MG63 (cell line): ENCODE measurements around the gene ETV4. TPM values are rescaled to one million over a fixed set of nuclear protein-coding genes. Genes with fewer than 3 reads are reported as not detected.

Source experiments
- DNase-seq: peaks from one replicate; pipeline ENCODE4 v3.0.0-alpha.2; 2020
- H3K27me3 ChIP-seq: fragments of 250-450 bp; sonication (Bioruptor Pico); 2 replicates; pipeline ENCODE4 v1.5.1; 2020; ENCODE audit warnings: mild to moderate bottlenecking, moderate library complexity
- H3K36me3 ChIP-seq: fragments of 250-450 bp; sonication (Bioruptor Pico); 2 replicates; pipeline ENCODE4 v1.5.1; 2020; ENCODE audit warnings: mild to moderate bottlenecking, moderate library complexity
- H3K4me3 ChIP-seq: fragments of 250-450 bp; sonication (Bioruptor Pico); 2 replicates; pipeline ENCODE4 v1.5.1; 2020; ENCODE audit warnings: mild to moderate bottlenecking, moderate library complexity
- H3K9me3 ChIP-seq: fragments of 250-450 bp; sonication (Bioruptor Pico); 2 replicates; pipeline ENCODE4 v1.5.1; 2020; ENCODE audit warnings: mild to moderate bottlenecking, moderate library complexity
- total RNA-seq: library from RNA; depleted of rRNA; stranded (reverse); fragments of >200 nt; shearing (Covaris generic); gene quantifications from 2 replicates; pipeline ENCODE4 v1.2.3, GENCODE V29; 2014; ENCODE audit warnings: low replicate concordance

ETV4 gene
- total RNA-seq, 1 experiment from 2014 or later, result 4.5 TPM

- DNase-seq, result peak; percentile 66
- Histone ChIP-seq H3K4me3 (no peak overlapping the region), H3K36me3 (no peaks in the 10 kb centered on the region; the same call in 1 of the 2 replicates), H3K27me3 (no peaks in the 10 kb centered on the region), H3K9me3 (no peaks in the 10 kb centered on the region)
Measured at GRCh38 chr17:43576563-43577229, 30.6 kb upstream of the ETV4 start.

GRCh38 chr17:43574896-43575525 is 28.9 kb upstream of the ETV4 start:
- Histone ChIP-seq H3K9me3 (no peaks in the 10 kb centered on the region), H3K36me3 (no peaks in the 10 kb centered on the region; the same call in 1 of the 2 replicates), H3K27me3 (no peaks in the 10 kb centered on the region), H3K4me3 (no peak overlapping the region)
- DNase-seq, result no peak

GRCh38 chr17:43574348-43574747 is 28.2 kb upstream of the ETV4 start:
- Histone ChIP-seq H3K27me3 (no peaks in the 10 kb centered on the region), H3K9me3 (no peaks in the 10 kb centered on the region), H3K4me3 (no peak overlapping the region), H3K36me3 (no peaks in the 10 kb centered on the region; the same call in 1 of the 2 replicates)
- DNase-seq, result no peak

GRCh38 chr17:43573579-43574321 is 27.6 kb upstream of the ETV4 start:
- H3K27me3 ChIP-seq, result no peaks in the 10 kb centered on the region
- H3K4me3 ChIP-seq, result no peak overlapping the region
- H3K36me3 ChIP-seq, result no peaks in the 10 kb centered on the region
- DNase-seq, result no peak
- H3K9me3 ChIP-seq, result no peaks in the 10 kb centered on the region

GRCh38 chr17:43572368-43572980 is 26.3 kb upstream of the ETV4 start:
- H3K9me3 ChIP-seq, result no peaks in the 10 kb centered on the region
- no peaks in the 10 kb centered on the region for H3K36me3 ChIP-seq
- DNase-seq, result no peak
- no peak overlapping the region for H3K4me3 ChIP-seq
- H3K27me3 ChIP-seq, result no peaks in the 10 kb centered on the region

GRCh38 chr17:43570518-43570928 is 24.4 kb upstream of the ETV4 start:
- DNase-seq, result peak; percentile 52
- Histone ChIP-seq H3K36me3 (no peaks in the 10 kb centered on the region), H3K4me3 (no peak overlapping the region), H3K27me3 (no peaks in the 10 kb centered on the region), H3K9me3 (no peaks in the 10 kb centered on the region)

GRCh38 chr17:43568506-43569082 is 22.5 kb upstream of the ETV4 start:
- Histone ChIP-seq H3K9me3 (no peaks in the 10 kb centered on the region), H3K36me3 (no peaks in the 10 kb centered on the region), H3K4me3 (no peak overlapping the region), H3K27me3 (no peaks in the 10 kb centered on the region; the same call in 1 of the 2 replicates)
- DNase-seq, result no peak

- Histone ChIP-seq H3K36me3 (no peaks in the 10 kb centered on the region), H3K4me3 (no peak overlapping the region), H3K27me3 (no peaks in the 10 kb centered on the region; the same call in 1 of the 2 replicates), H3K9me3 (no peaks in the 10 kb centered on the region)
- DNase-seq, result no peak
Measured at GRCh38 chr17:43563600-43564594, 17.8 kb upstream of the ETV4 start.

- no peak overlapping the region for H3K4me3 ChIP-seq
- H3K9me3 ChIP-seq, result no peaks in the 10 kb centered on the region
- no peaks in the 10 kb centered on the region for H3K36me3 ChIP-seq
- no peaks in the 10 kb centered on the region; the same call in 1 of the 2 replicates for H3K27me3 ChIP-seq
- DNase-seq, result no peak
Measured at GRCh38 chr17:43562679-43563599, 16.8 kb upstream of the ETV4 start.

- Histone ChIP-seq H3K4me3 (no peak overlapping the region), H3K36me3 (no peaks in the 10 kb centered on the region), H3K27me3 (no peaks in the 10 kb centered on the region; the same call in 1 of the 2 replicates), H3K9me3 (no peaks in the 10 kb centered on the region)
- DNase-seq, result no peak
Measured at GRCh38 chr17:43560461-43561427, 14.6 kb upstream of the ETV4 start.

- H3K36me3 ChIP-seq, result no peaks in the 10 kb centered on the region
- no peak overlapping the region for H3K4me3 ChIP-seq
- no peaks in the 10 kb centered on the region; the same call in 1 of the 2 replicates for H3K27me3 ChIP-seq
- DNase-seq, result no peak
- no peaks in the 10 kb centered on the region for H3K9me3 ChIP-seq
Measured at GRCh38 chr17:43559161-43559816, 13.1 kb upstream of the ETV4 start.

- no peaks in the 10 kb centered on the region for H3K9me3 ChIP-seq
- no peaks in the 10 kb centered on the region; the same call in 1 of the 2 replicates for H3K27me3 ChIP-seq
- H3K36me3 ChIP-seq, result no peaks in the 10 kb centered on the region
- no peak overlapping the region for H3K4me3 ChIP-seq
- DNase-seq, result no peak
Measured at GRCh38 chr17:43558805-43559160, 12.6 kb upstream of the ETV4 start.

- DNase-seq, result peak; percentile 85
- Histone ChIP-seq H3K9me3 (no peaks in the 10 kb centered on the region), H3K36me3 (no peaks in the 10 kb centered on the region), H3K4me3 (no peak overlapping the region), H3K27me3 (no peaks in the 10 kb centered on the region)
Measured at GRCh38 chr17:43556292-43556691, 10.2 kb upstream of the ETV4 start.
